ENCODE data around the gene ZMYM2. TPM values are rescaled to one million over a fixed set of nuclear protein-coding genes. Genes with fewer than 3 reads are reported as not detected.
A peak's percentile ranks its signal among the peaks of the same experiment; 100 is the strongest.

The ZMYM2 gene
- total RNA-seq, 2 donors from 2014 or later = 103 to 115 TPM

- H3K27me3 Mint-ChIP-seq = no peaks in the 10 kb centered on the region
- peaks cover 9% of the 10 kb centered on the region for H3K4me1 Mint-ChIP-seq
- H3K9me3 ChIP-seq (ENCODE audit: control insufficient read depth, low read length, poor library complexity, severe bottlenecking) = no peaks in the 10 kb centered on the region
- H3K4me3 Mint-ChIP-seq = no peak overlapping the region
- DNase-seq (no peak), ATAC-seq (no peak)
- H3K27ac Mint-ChIP-seq = peak overlapping the region; percentile 37
- peaks cover 7% of the 10 kb centered on the region for H3K36me3 Mint-ChIP-seq (ENCODE audit: low read depth)
Observed at GRCh38 chr13:20065516-20065915, 107.0 kb downstream of the ZMYM2 start.

GRCh38 chr13:20069956-20070355 is 111.4 kb downstream of the ZMYM2 start:
- no peak overlapping the region for H3K27ac Mint-ChIP-seq
- H3K4me3 Mint-ChIP-seq = no peak overlapping the region
- H3K9me3 ChIP-seq (ENCODE audit: control insufficient read depth, low read length, poor library complexity, severe bottlenecking) = no peaks in the 10 kb centered on the region
- peaks cover 16% of the 10 kb centered on the region for H3K4me1 Mint-ChIP-seq
- H3K36me3 Mint-ChIP-seq (ENCODE audit: low read depth) = peaks cover 6% of the 10 kb centered on the region
- ATAC-seq = no peak
- DNase-seq = no peak
- H3K27me3 Mint-ChIP-seq = no peaks in the 10 kb centered on the region

- no peaks in the 10 kb centered on the region for H3K9me3 ChIP-seq (ENCODE audit: control insufficient read depth, low read length, poor library complexity, severe bottlenecking)
- Mint-ChIP-seq H3K4me3 (no peak overlapping the region), H3K4me1 (peaks cover 16% of the 10 kb centered on the region), H3K36me3 (ENCODE audit: low read depth) (peaks cover 3% of the 10 kb centered on the region), H3K27me3 (no peaks in the 10 kb centered on the region), H3K27ac (peak overlapping the region; percentile 73)
- DNase-seq = no peak
- ATAC-seq = no peak
Observed at GRCh38 chr13:20073775-20074174, 115.2 kb downstream of the ZMYM2 start.

GRCh38 chr13:20074966-20075365 is 116.4 kb downstream of the ZMYM2 start:
- H3K27me3 Mint-ChIP-seq = no peaks in the 10 kb centered on the region
- no peaks in the 10 kb centered on the region for H3K9me3 ChIP-seq (ENCODE audit: control insufficient read depth, low read length, poor library complexity, severe bottlenecking)
- H3K4me1 Mint-ChIP-seq = peaks cover 11% of the 10 kb centered on the region
- no peak overlapping the region for H3K27ac Mint-ChIP-seq
- DNase-seq (no peak), ATAC-seq (no peak)
- H3K4me3 Mint-ChIP-seq = no peak overlapping the region
- H3K36me3 Mint-ChIP-seq (ENCODE audit: low read depth) = peaks cover 3% of the 10 kb centered on the region

- H3K9me3 ChIP-seq (ENCODE audit: control insufficient read depth, low read length, poor library complexity, severe bottlenecking) = no peaks in the 10 kb centered on the region
- Mint-ChIP-seq H3K4me1 (peaks cover 4% of the 10 kb centered on the region), H3K4me3 (no peak overlapping the region), H3K36me3 (ENCODE audit: low read depth) (peaks cover 5% of the 10 kb centered on the region), H3K27ac (no peak overlapping the region), H3K27me3 (no peaks in the 10 kb centered on the region)
- ATAC-seq (no peak), DNase-seq (no peak)
Observed at GRCh38 chr13:20077086-20077485, 118.6 kb downstream of the ZMYM2 start.

- no peak overlapping the region for H3K27ac Mint-ChIP-seq
- no peaks in the 10 kb centered on the region for H3K9me3 ChIP-seq (ENCODE audit: control insufficient read depth, low read length, poor library complexity, severe bottlenecking)
- H3K4me3 Mint-ChIP-seq = no peak overlapping the region
- DNase-seq (no peak), ATAC-seq (no peak)
- H3K36me3 Mint-ChIP-seq (ENCODE audit: low read depth) = peaks cover 5% of the 10 kb centered on the region
- H3K27me3 Mint-ChIP-seq = no peaks in the 10 kb centered on the region
- peaks cover 4% of the 10 kb centered on the region for H3K4me1 Mint-ChIP-seq
Observed at GRCh38 chr13:20080377-20081164, 122.0 kb downstream of the ZMYM2 start.

GRCh38 chr13:20090349-20090748 is 131.8 kb downstream of the ZMYM2 start:
- Mint-ChIP-seq H3K27me3 (no peaks in the 10 kb centered on the region), H3K36me3 (ENCODE audit: low read depth) (no peaks in the 10 kb centered on the region), H3K27ac (no peak overlapping the region), H3K4me1 (peaks cover 2% of the 10 kb centered on the region), H3K4me3 (no peak overlapping the region)
- H3K9me3 ChIP-seq (ENCODE audit: control insufficient read depth, low read length, poor library complexity, severe bottlenecking) = no peaks in the 10 kb centered on the region
- no peak for DNase-seq
- peak; percentile 51 for ATAC-seq

- ATAC-seq = no peak
- no peak for DNase-seq
- no peaks in the 10 kb centered on the region for H3K36me3 Mint-ChIP-seq (ENCODE audit: low read depth)
- no peaks in the 10 kb centered on the region for H3K4me1 Mint-ChIP-seq
- no peaks in the 10 kb centered on the region for H3K9me3 ChIP-seq (ENCODE audit: control insufficient read depth, low read length, poor library complexity, severe bottlenecking)
- no peak overlapping the region for H3K27ac Mint-ChIP-seq
- H3K4me3 Mint-ChIP-seq = no peak overlapping the region
- H3K27me3 Mint-ChIP-seq = peaks cover 11% of the 10 kb centered on the region
Observed at GRCh38 chr13:20093951-20094350, 135.4 kb downstream of the ZMYM2 start.

- H3K9me3 ChIP-seq (ENCODE audit: control insufficient read depth, low read length, poor library complexity, severe bottlenecking) = no peaks in the 10 kb centered on the region
- no peak for DNase-seq
- ATAC-seq = no peak
- H3K27ac Mint-ChIP-seq = no peak overlapping the region
- H3K4me3 Mint-ChIP-seq = no peak overlapping the region
- peaks cover 65% of the 10 kb centered on the region for H3K27me3 Mint-ChIP-seq
- H3K36me3 Mint-ChIP-seq (ENCODE audit: low read depth) = peaks cover 3% of the 10 kb centered on the region
- peaks cover 11% of the 10 kb centered on the region for H3K4me1 Mint-ChIP-seq
Observed at GRCh38 chr13:20099319-20099718, 140.8 kb downstream of the ZMYM2 start.

GRCh38 chr13:20101467-20102316 is 143.2 kb downstream of the ZMYM2 start:
- DNase-seq (no peak), ATAC-seq (no peak)
- Mint-ChIP-seq H3K27me3 (peaks cover 83% of the 10 kb centered on the region), H3K27ac (no peak overlapping the region), H3K36me3 (ENCODE audit: low read depth) (peaks cover 11% of the 10 kb centered on the region), H3K4me1 (peaks cover 16% of the 10 kb centered on the region), H3K4me3 (no peak overlapping the region)
- H3K9me3 ChIP-seq (ENCODE audit: control insufficient read depth, low read length, poor library complexity, severe bottlenecking) = no peaks in the 10 kb centered on the region

GRCh38 chr13:20102525-20103180 is 144.1 kb downstream of the ZMYM2 start:
- Mint-ChIP-seq H3K27me3 (peaks cover 89% of the 10 kb centered on the region), H3K4me3 (no peak overlapping the region), H3K27ac (no peak overlapping the region), H3K36me3 (ENCODE audit: low read depth) (peaks cover 11% of the 10 kb centered on the region), H3K4me1 (peaks cover 16% of the 10 kb centered on the region)
- ATAC-seq = no peak
- DNase-seq = no peak
- no peaks in the 10 kb centered on the region for H3K9me3 ChIP-seq (ENCODE audit: control insufficient read depth, low read length, poor library complexity, severe bottlenecking)

- no peak for ATAC-seq
Observed at GRCh38 chr13:20105161-20105689, 146.7 kb downstream of the ZMYM2 start.

GRCh38 chr13:20106742-20107141 is 148.2 kb downstream of the ZMYM2 start:
- no peak for ATAC-seq
- H3K9me3 ChIP-seq (ENCODE audit: control insufficient read depth, low read length, poor library complexity, severe bottlenecking) = no peaks in the 10 kb centered on the region
- Mint-ChIP-seq H3K27me3 (peaks cover 50% of the 10 kb centered on the region), H3K4me3 (no peak overlapping the region), H3K4me1 (peaks cover 11% of the 10 kb centered on the region), H3K27ac (no peak overlapping the region), H3K36me3 (ENCODE audit: low read depth) (peaks cover 12% of the 10 kb centered on the region)
- no peak for DNase-seq

More at GRCh38 chr13:20105161-20105689, 146.7 kb downstream of the ZMYM2 start:
- DNase-seq = no peak
- no peaks in the 10 kb centered on the region for H3K9me3 ChIP-seq (ENCODE audit: control insufficient read depth, low read length, poor library complexity, severe bottlenecking)
- Mint-ChIP-seq H3K36me3 (ENCODE audit: low read depth) (peaks cover 11% of the 10 kb centered on the region), H3K27ac (no peak overlapping the region), H3K4me3 (no peak overlapping the region), H3K27me3 (peaks cover 65% of the 10 kb centered on the region), H3K4me1 (peaks cover 13% of the 10 kb centered on the region)

Data from T-helper 17 cell (primary cell).